Body of pancreas (tissue), 4 donors: ENCODE data around the gene TOX2. TPM values are rescaled to one million over a fixed set of nuclear protein-coding genes. Genes with fewer than 3 reads are reported as not detected.

Experiments
- ATAC-seq: fragments of 150-250 bp; one replicate; pipeline ENCODE4 v1.9.1; 2016
- DNase-seq, 4 donors: peaks; one replicate each; pipeline ENCODE4 v3.0.0-alpha.2; 2019
- H3K27ac ChIP-seq, 4 donors: fragments of 200-600 bp; sonication (generic); 1 replicate in 3 of 4; 2 replicates in 1 of 4; pipeline versions ENCODE4 v1.5.1 to v1.6.1; 2016 to 2019; ENCODE audit warnings: mild to moderate bottlenecking in 1 of 4, mixed read lengths in 1 of 4, moderate library complexity in 1 of 4
- H3K27me3 ChIP-seq, 2 donors: fragments of 200-600 bp; sonication (generic); one replicate each; pipeline ENCODE4 v1.6.0; 2016; ENCODE audit warnings: mild to moderate bottlenecking in 1 of 2
- H3K36me3 ChIP-seq, 2 donors: fragments of 200-600 bp; sonication (generic); replicated peaks in 1 of 2; 2 replicates each; pipeline ENCODE4 v1.5.1; 2016; ENCODE audit warnings: low read depth in 2 of 2; ENCODE audit not compliant: insufficient read depth in 1 of 2
- H3K4me1 ChIP-seq: fragments of 200-600 bp; sonication (generic); one replicate; pipeline ENCODE4 v1.6.0; 2016
- H3K4me3 ChIP-seq, 2 donors: fragments of 200-600 bp; sonication (generic); 1 replicate in 1 of 2; 2 replicates in 1 of 2; pipeline ENCODE4 v1.5.1; 2016 to 2019
- H3K9me3 ChIP-seq, 3 donors: fragments of 200-600 bp; sonication (generic); 1 replicate in 2 of 3; 2 replicates in 1 of 3; pipeline ENCODE4 v1.5.1; 2016
- CTCF ChIP-seq, 7 experiments: fragments of 450-650 bp in 4 of 7; fragments of 200-600 bp in 3 of 7; sonication (generic) in 3 of 7; IDR thresholded peaks; one replicate each; pipeline ENCODE4 v1.5.1; 2016 to 2019; ENCODE audit warnings: antibody characterized with exemption in 7 of 7
- POLR2A ChIP-seq, 3 donors: fragments of 450-650 bp; IDR thresholded peaks; one replicate each; pipeline ENCODE4 v1.6.1; 2016; ENCODE audit warnings: antibody characterized with exemption in 3 of 3, mild to moderate bottlenecking in 2 of 3
- WGBS, 2 donors: methylation state at CpG; one replicate each; pipeline ENCODE4 v1.1.5; 2017; 5-methylcytosine and 5-hydroxymethylcytosine counted together
- intact Hi-C: fragments of 100-400 bp; cut with DNase I; formaldehyde crosslinking; loops from one replicate; pipeline ENCODE4 v1.15.1; 2023
- total RNA-seq, 2 donors: library from RNA; depleted of rRNA; stranded (reverse); fragments of >200 nt; gene quantifications; one replicate each; pipeline ENCODE4 v1.1.0, GENCODE V29; 2016

TOX2 gene
- total RNA-seq, 2 donors from 2014 or later: 1.8 to 2.0 TPM

GRCh38 chr20:44022464-44022863 is 107.8 kb downstream of the TOX2 start:
- Histone ChIP-seq H3K9me3 (no peaks in the 10 kb centered on the region), H3K4me3 (no peak overlapping the region), H3K4me1 (no peaks in the 10 kb centered on the region), H3K27ac (no peak overlapping the region), H3K36me3 (no peaks in the 10 kb centered on the region), H3K27me3 (no peaks in the 10 kb centered on the region)
- intact Hi-C loops: no loop called here
- TF ChIP-seq POLR2A (IDR thresholded peaks at IDR 0.05): no peak
- TF ChIP-seq CTCF (IDR thresholded peaks at IDR 0.05): no peak
- ATAC-seq: no peak
- no peak for DNase-seq
- 42 to 72% methylated on average over 2 of the region's 2 CpGs for WGBS, 2 donors

- H3K36me3 ChIP-seq: no peaks in the 10 kb centered on the region
- H3K27me3 ChIP-seq: no peaks in the 10 kb centered on the region
- H3K4me3 ChIP-seq: no peak overlapping the region
- 65 to 69% methylated on average over 9 to 10 of the region's 10 CpGs for WGBS, 2 donors
- H3K9me3 ChIP-seq: no peaks in the 10 kb centered on the region
- DNase-seq (no peak), ATAC-seq (no peak)
- intact Hi-C loops: no loop called here
- no peak overlapping the region for H3K27ac ChIP-seq
- TF ChIP-seq POLR2A (IDR thresholded peaks at IDR 0.05): no peak
- no peak for TF ChIP-seq CTCF (IDR thresholded peaks at IDR 0.05)
- no peaks in the 10 kb centered on the region for H3K4me1 ChIP-seq
Observed at GRCh38 chr20:44023515-44024371, 109.1 kb downstream of the TOX2 start.

- no peak for TF ChIP-seq CTCF (IDR thresholded peaks at IDR 0.05)
- TF ChIP-seq POLR2A (IDR thresholded peaks at IDR 0.05): no peak
- 49 to 58% methylated on average over 6 to 7 of the region's 7 CpGs for WGBS, 2 donors
- Histone ChIP-seq H3K4me3 (no peak overlapping the region), H3K9me3 (no peaks in the 10 kb centered on the region), H3K27ac (no peak overlapping the region), H3K36me3 (no peaks in the 10 kb centered on the region), H3K4me1 (no peaks in the 10 kb centered on the region), H3K27me3 (no peaks in the 10 kb centered on the region)
- ATAC-seq: no peak
- no peak for DNase-seq
- intact Hi-C loops: no loop called here
Observed at GRCh38 chr20:44024820-44025580, 110.3 kb downstream of the TOX2 start.

- intact Hi-C loops: no loop called here
- no peaks in the 10 kb centered on the region for H3K36me3 ChIP-seq
- ATAC-seq (no peak), DNase-seq (peak in 1 of 4 donors; percentile 2)
- no peaks in the 10 kb centered on the region for H3K9me3 ChIP-seq
- H3K4me1 ChIP-seq: no peaks in the 10 kb centered on the region
- 81 to 82% methylated on average over 6 of the region's 6 CpGs for WGBS, 2 donors
- no peak for TF ChIP-seq POLR2A (IDR thresholded peaks at IDR 0.05)
- no peak overlapping the region for H3K27ac ChIP-seq
- H3K27me3 ChIP-seq: no peaks in the 10 kb centered on the region
- no peak overlapping the region for H3K4me3 ChIP-seq
Observed at GRCh38 chr20:44025756-44026155, 111.1 kb downstream of the TOX2 start.

GRCh38 chr20:44026647-44027342 is 112.1 kb downstream of the TOX2 start:
- ATAC-seq (no peak), DNase-seq (no peak)
- no peak overlapping the region for H3K4me3 ChIP-seq
- intact Hi-C loops: no loop called here
- H3K36me3 ChIP-seq: no peaks in the 10 kb centered on the region
- no peak overlapping the region for H3K27ac ChIP-seq
- TF ChIP-seq CTCF (IDR thresholded peaks at IDR 0.05) (no peak), POLR2A (IDR thresholded peaks at IDR 0.05) (no peak)
- H3K9me3 ChIP-seq: no peaks in the 10 kb centered on the region
- WGBS, 2 donors: 47 to 48% methylated on average over 9 of the region's 9 CpGs
- no peaks in the 10 kb centered on the region for H3K27me3 ChIP-seq
- H3K4me1 ChIP-seq: no peaks in the 10 kb centered on the region
